Lower leg skin (tissue), 3 donors: ENCODE results near the gene BRWD1.

Source experiments
- POLR2A ChIP-seq, 2 donors: fragments of 450-650 bp; IDR thresholded peaks; one replicate each; pipeline ENCODE4 v1.6.1; 2016 to 2017; ENCODE audit warnings: antibody characterized with exemption in 2 of 2, mild to moderate bottlenecking in 1 of 2, moderate library complexity in 1 of 2
- TF ChIP-seq, protein P1 (sequence below), 3 donors: fragments of 450-650 bp; IDR thresholded peaks; one replicate each; pipeline ENCODE4 v1.5.1; 2016; ENCODE audit warnings: antibody characterized with exemption in 3 of 3, mild to moderate bottlenecking in 3 of 3, moderate library complexity in 2 of 3

DNA sequence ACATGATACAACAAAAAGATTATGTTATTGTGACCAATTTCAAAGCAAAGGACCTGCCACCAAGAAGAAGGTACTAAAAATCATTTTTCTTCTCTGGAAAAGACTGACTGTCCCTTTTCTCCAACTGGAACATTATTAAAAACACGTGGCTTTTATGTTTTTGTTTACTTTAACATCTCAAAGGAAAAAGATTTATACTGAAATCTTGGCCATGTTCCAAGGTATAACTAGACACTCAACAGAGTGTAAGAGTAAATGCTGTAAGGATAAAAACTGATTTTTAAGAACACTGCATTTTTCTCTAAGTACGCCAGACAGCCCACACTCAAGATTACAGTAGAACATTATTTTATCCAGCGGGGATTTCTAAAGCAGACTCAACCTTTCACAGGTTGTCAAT, 62.1 kb downstream of the BRWD1 start:
- TF ChIP-seq, protein P1, sequence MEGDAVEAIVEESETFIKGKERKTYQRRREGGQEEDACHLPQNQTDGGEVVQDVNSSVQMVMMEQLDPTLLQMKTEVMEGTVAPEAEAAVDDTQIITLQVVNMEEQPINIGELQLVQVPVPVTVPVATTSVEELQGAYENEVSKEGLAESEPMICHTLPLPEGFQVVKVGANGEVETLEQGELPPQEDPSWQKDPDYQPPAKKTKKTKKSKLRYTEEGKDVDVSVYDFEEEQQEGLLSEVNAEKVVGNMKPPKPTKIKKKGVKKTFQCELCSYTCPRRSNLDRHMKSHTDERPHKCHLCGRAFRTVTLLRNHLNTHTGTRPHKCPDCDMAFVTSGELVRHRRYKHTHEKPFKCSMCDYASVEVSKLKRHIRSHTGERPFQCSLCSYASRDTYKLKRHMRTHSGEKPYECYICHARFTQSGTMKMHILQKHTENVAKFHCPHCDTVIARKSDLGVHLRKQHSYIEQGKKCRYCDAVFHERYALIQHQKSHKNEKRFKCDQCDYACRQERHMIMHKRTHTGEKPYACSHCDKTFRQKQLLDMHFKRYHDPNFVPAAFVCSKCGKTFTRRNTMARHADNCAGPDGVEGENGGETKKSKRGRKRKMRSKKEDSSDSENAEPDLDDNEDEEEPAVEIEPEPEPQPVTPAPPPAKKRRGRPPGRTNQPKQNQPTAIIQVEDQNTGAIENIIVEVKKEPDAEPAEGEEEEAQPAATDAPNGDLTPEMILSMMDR (IDR thresholded peaks at IDR 0.05): no peak
- TF ChIP-seq POLR2A (IDR thresholded peaks at IDR 0.05): no peak
